K562 (cell line): ENCODE results near the gene MFSD6. TPM values are rescaled to one million over a fixed set of nuclear protein-coding genes. Genes with fewer than 3 reads are reported as not detected.

Experiments used
- ATAC-seq: fragments of 200-7000 bp; cut with Tn5 transposase; 3 replicates; pipeline ENCODE4 v1.9.1; 2020; ENCODE audit warnings: moderate library complexity
- BruUV-seq: library from RNA; stranded (reverse); fragments of 400-500 nt; replicated peaks from 2 replicates; lab custom pipeline; 2021; lab: Mats Ljungman, UMichigan
- CTCF ChIA-PET: fragments of 300-600 bp; formaldehyde crosslinking; extraction: SDS; loops from one replicate; lab custom pipeline; 2021; ENCODE audit warnings: low intra/inter-chr PET ratio; lab: Yijun Ruan, JAX
- POLR2A ChIA-PET: fragments of 300-600, 350-650 bp; sonication (Branson Sonifier 250); formaldehyde crosslinking; extraction: SDS; loops from one replicate; lab custom pipeline; 2021; ENCODE audit warnings: antibody characterized with exemption, inconsistent platforms; lab: Yijun Ruan, JAX
- DNase-seq, 4 experiments: peaks; one replicate each; pipeline versions ENCODE4 v3.0.0 to v3.0.0-alpha.2; 2011 to 2018; ENCODE audit warnings: low spot score in 3 of 4, mixed read lengths in 3 of 4; ENCODE audit errors: extremely low read depth in 1 of 4
- FAIRE-seq: peaks from 2 replicates; lab custom pipeline; 2011; peaks lifted over from hg19 to GRCh38; lab: Jason Lieb, UNC
- H2AFZ ChIP-seq: 2 replicates; pipeline ENCODE4 v1.6.0; 2011; ENCODE audit warnings: low read depth, low read length, control low read depth, inconsistent platforms
- H3K27ac ChIP-seq: fragments of 200-600 bp; 3 replicates; pipeline ENCODE4 v1.8.0; 2011; ENCODE audit warnings: low read depth, mild to moderate bottlenecking, control low read depth, inconsistent platforms, low read length, moderate library complexity, mixed read lengths; ENCODE audit errors: extremely low read depth
- H3K27me3 ChIP-seq, 2 experiments: fragments of 300-600 bp in 1 of 2; 2 replicates in 1 of 2; 3 replicates in 1 of 2; pipeline versions ENCODE4 v1.6.0 to v1.8.0; 2011; ENCODE audit warnings: inconsistent platforms in 2 of 2, low read length in 2 of 2, mild to moderate bottlenecking in 1 of 2, mixed read lengths in 1 of 2, moderate library complexity in 1 of 2; ENCODE audit not compliant: control insufficient read depth in 2 of 2, insufficient read depth in 2 of 2
- H3K36me3 ChIP-seq: fragments of 300-600 bp; 3 replicates; pipeline ENCODE4 v1.8.0; 2011; ENCODE audit warnings: mild to moderate bottlenecking, low read length, inconsistent platforms; ENCODE audit not compliant: control insufficient read depth, insufficient read depth
- H3K4me1 ChIP-seq, 2 experiments: fragments of 200-600 bp in 1 of 2; replicated peaks in 1 of 2; 2 replicates in 1 of 2; 3 replicates in 1 of 2; pipeline versions ENCODE4 v1.5.1 to v1.8.0; 2011; ENCODE audit warnings: inconsistent platforms in 2 of 2, low read length in 2 of 2, mild to moderate bottlenecking in 1 of 2, mixed read lengths in 1 of 2, moderate library complexity in 1 of 2; ENCODE audit not compliant: control insufficient read depth in 2 of 2, insufficient read depth in 2 of 2
- H3K4me2 ChIP-seq: 2 replicates; pipeline ENCODE4 v1.6.1; 2011; ENCODE audit warnings: low read length, control low read depth, inconsistent platforms, mixed read lengths; ENCODE audit not compliant: insufficient read depth
- H3K4me3 ChIP-seq: fragments of 200-600 bp; sonication (generic), shearing (Covaris generic); 2 replicates; pipeline ENCODE4 v1.5.1; 2016; ENCODE audit warnings: control low read depth, inconsistent platforms
- H3K79me2 ChIP-seq: fragments of 200-600 bp; 3 replicates; pipeline ENCODE4 v1.8.0; 2011; ENCODE audit warnings: low read length, inconsistent platforms; ENCODE audit not compliant: control insufficient read depth, insufficient read depth
- H3K9ac ChIP-seq, 2 experiments: 2 replicates each; pipeline versions ENCODE4 v1.6.0 to v1.6.1; 2011; ENCODE audit warnings: low read depth in 2 of 2, low read length in 2 of 2, control low read depth in 1 of 2, inconsistent platforms in 1 of 2, mild to moderate bottlenecking in 1 of 2, mixed read lengths in 1 of 2; ENCODE audit not compliant: insufficient read depth in 1 of 2
- H3K9me1 ChIP-seq: one replicate; pipeline ENCODE4 v1.6.0; 2011; ENCODE audit warnings: inconsistent platforms, mild to moderate bottlenecking, low read length, moderate library complexity; ENCODE audit not compliant: control insufficient read depth, insufficient read depth
- H3K9me3 ChIP-seq: replicated peaks from 2 replicates; pipeline ENCODE4 v1.5.1; 2011; ENCODE audit warnings: low read depth, low read length, inconsistent platforms; ENCODE audit not compliant: control insufficient read depth, insufficient read depth
- H4K20me1 ChIP-seq: replicated peaks from 2 replicates; pipeline ENCODE4 v1.6.1; 2011; ENCODE audit warnings: low read length, inconsistent platforms, mixed read lengths; ENCODE audit not compliant: control insufficient read depth, insufficient read depth
- BDP1 ChIP-seq: IDR thresholded peaks from 3 replicates; pipeline ENCODE4 v1.6.1; 2011; ENCODE audit not compliant: insufficient read length, insufficient read depth
- DPF2 ChIP-seq: fragments of 450-650 bp; IDR thresholded peaks from 2 replicates; pipeline ENCODE4 v1.6.1; 2016
- HMG20B ChIP-seq: fragments of 250-450 bp; sonication (Bioruptor Pico); IDR thresholded peaks from 2 replicates; pipeline ENCODE4 v1.5.0; 2021; ENCODE audit warnings: mild to moderate bottlenecking
- MEIS2 ChIP-seq: fragments of 450-650 bp; IDR thresholded peaks from 2 replicates; pipeline ENCODE4 v1.6.1; 2014; ENCODE audit warnings: mild to moderate bottlenecking; ENCODE audit not compliant: partially characterized antibody
- MTA2 ChIP-seq: fragments of 450-650 bp; IDR thresholded peaks from 2 replicates; pipeline ENCODE4 v1.6.1; 2016; ENCODE audit warnings: low read depth
- PRPF4 ChIP-seq: fragments of 200-400 bp; formaldehyde crosslinking; IDR thresholded peaks from one replicate; pipeline ENCODE4 v1.6.1; 2017; ENCODE audit warnings: low read length, low read depth, mild to moderate bottlenecking; ENCODE audit not compliant: insufficient read depth, poor library complexity, severe bottlenecking
- WGBS: fragments of 100-300 bp; shearing (Covaris generic); methylation state at CpG from one replicate; pipeline ENCODE4 v1.1.6; 2016; ENCODE audit warnings: low coverage, mixed read lengths; ENCODE audit not compliant: insufficient coverage; ENCODE audit errors: missing lambda C conversion rate; 5-methylcytosine and 5-hydroxymethylcytosine counted together
- in situ Hi-C: fragments of 300-500 bp; cut with MboI; formaldehyde crosslinking; loops from 4 replicates; pipeline ENCODE4 v1.15.0; 2018; ENCODE audit warnings: inconsistent platforms, mixed read lengths
- intact Hi-C: fragments of 100-400 bp; cut with micrococcal nuclease; formaldehyde crosslinking; loops from 2 replicates; pipeline ENCODE4 v1.14.2; 2022
- polyA plus RNA-seq, 8 experiments: library from polyadenylated mRNA; depleted of rRNA in 4 of 8; stranded (reverse) in 5 of 8; unstranded in 3 of 8; fragments of >200 nt; fragmentation: Nextera tagmentation in 2 of 8; fragmentation: Illumina TruSeq in 1 of 8; extraction: Ambion mirVana in 2 of 8; extraction: Trizol in 1 of 8; gene quantifications; 2 replicates each; pipeline versions ENCODE4 v1.2.1 to v1.2.3, GENCODE V29; 2011 to 2014; ENCODE audit warnings: inconsistent platforms in 1 of 8, missing spikeins in 1 of 8
- total RNA-seq, 7 experiments: library from RNA; depleted of rRNA in 6 of 7; stranded (reverse); fragments of >200 nt in 6 of 7; fragmentation: Illumina TruSeq in 2 of 7; extraction: Trizol in 2 of 7; gene quantifications; 2 replicates each; pipeline versions ENCODE4 v1.2.1 to v1.2.3, GENCODE V29; 2011 to 2021; ENCODE audit warnings: low replicate concordance in 1 of 7
- TF ChIP-seq, protein P1 (sequence below), 3 experiments: fragments of 200-800 bp in 1 of 3; fragments of 250-450 bp in 1 of 3; fragments of 450-650 bp in 1 of 3; sonication (Bioruptor Pico) in 1 of 3; sonication (Bioruptor generic) in 1 of 3; formaldehyde crosslinking in 1 of 3; IDR thresholded peaks; 2 replicates each; pipeline versions ENCODE4 v1.6.1 to v1.8.0; 2016 to 2022; ENCODE audit warnings: mild to moderate bottlenecking in 2 of 3, missing genetic modification characterization in 2 of 3, missing compliant biosample characterization in 1 of 3, moderate library complexity in 1 of 3
- TF ChIP-seq, protein P2 (sequence below), 2 experiments: fragments of 450-650 bp; IDR thresholded peaks; 2 replicates each; pipeline ENCODE4 v1.6.1; 2016

Gene MFSD6
- total and polyA plus RNA-seq, 9 of the 15 experiments (the other 6 are each of a cell fraction or from before 2014, with no cell fraction given), result 1.1 to 7.9 (median 4.4) TPM

DNA sequence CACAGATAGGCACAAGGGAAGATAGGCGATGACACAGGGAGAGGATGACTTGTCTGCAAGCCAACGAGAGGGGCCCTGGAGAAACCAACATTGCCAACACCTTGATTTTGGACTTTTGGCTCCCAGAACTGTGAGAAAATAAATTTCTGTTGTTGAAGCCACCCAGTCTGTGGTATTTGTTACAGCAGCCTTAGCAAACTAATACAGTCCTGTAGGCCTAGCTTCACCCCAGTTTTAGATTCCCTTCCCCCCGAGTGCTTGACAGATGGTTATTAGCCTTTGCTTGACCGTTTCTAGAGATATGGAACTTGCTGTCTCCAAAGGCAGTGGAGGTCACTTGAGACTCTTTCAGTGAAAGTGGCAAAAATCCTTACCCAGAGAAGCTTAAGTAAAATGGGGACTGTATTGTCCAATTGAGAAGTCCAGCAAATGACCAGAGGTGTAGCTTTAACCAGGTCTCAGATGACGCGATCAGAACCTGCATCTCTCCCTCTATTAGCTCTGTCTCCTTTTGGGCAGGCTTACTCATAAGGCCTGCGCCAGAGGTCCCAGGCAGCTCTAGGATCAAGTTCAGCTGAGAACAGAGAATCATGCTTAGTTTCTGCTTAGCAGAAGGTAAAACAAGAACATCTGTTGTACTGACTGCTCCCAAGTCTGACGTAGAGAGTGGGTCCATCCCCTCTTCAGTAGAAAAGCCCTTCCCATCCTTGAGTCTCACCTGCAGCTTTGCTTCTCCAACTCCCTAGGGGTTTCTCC lies 50.4 kb downstream of the MFSD6 start (continued):
- no peak for TF ChIP-seq PRPF4

DNA sequence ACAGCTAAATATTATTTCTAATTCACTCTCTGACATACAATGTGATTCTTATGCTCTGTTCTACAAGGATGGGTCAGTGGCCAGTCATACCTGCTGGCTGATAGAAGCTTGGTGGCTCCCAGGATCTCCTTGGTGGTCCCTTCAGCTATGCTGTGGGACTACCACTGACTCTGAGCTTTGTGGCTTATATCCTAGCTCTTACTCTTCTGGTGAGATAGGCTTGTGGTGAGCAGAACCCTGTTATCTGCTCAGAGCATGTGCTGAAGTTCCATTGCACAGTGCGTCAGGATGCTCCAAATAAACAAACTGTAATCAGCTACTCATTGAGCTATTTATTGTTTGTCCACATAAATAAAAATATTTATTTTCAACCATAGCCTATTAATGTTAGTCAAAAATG lies 51.7 kb downstream of the MFSD6 start:
- FAIRE-seq (peak; percentile 95), DNase-seq (peak; percentile 31 to 80 (median 60)), ATAC-seq (peak; percentile 88)
- H3K27me3 ChIP-seq, result no peaks in the 10 kb centered on the region
- H2AFZ ChIP-seq, result no peak overlapping the region
- H3K9me3 ChIP-seq, result 0 out of 2 replicates have a peak, but pooled peaks cover 4% of the 10 kb centered on the region
- no peaks in the 10 kb centered on the region; the same call in 1 of the 3 replicates for H3K79me2 ChIP-seq
- H3K4me3 ChIP-seq, result no peak overlapping the region
- H4K20me1 ChIP-seq, result no peaks in the 10 kb centered on the region
- in situ Hi-C loops, result no loop called here
- BruUV-seq, result no TSS peak
- 0% methylated on average over 1 of the region's 1 CpG for WGBS
- peak overlapping the region; percentile 60 for H3K4me2 ChIP-seq
- H3K9ac ChIP-seq, result peak overlapping the region in 1 of 2 experiments; percentile 34; a peak in 1 of 4 replicates
- no peaks in the 10 kb centered on the region; the same call in 2 of the 3 replicates for H3K36me3 ChIP-seq
- H3K9me1 ChIP-seq, result no peaks in the 10 kb centered on the region
- intact Hi-C loops, result loop anchor here (10.0 kb wide), 1 partner anchor 55 kb away; the partner anchor contains the start of gene MFSD6
- peaks cover 14 to 59% of the 10 kb centered on the region in 2 experiments for H3K4me1 ChIP-seq
- CTCF ChIA-PET, result no interaction called here
- peak overlapping the region; percentile 72 for H3K27ac ChIP-seq
- POLR2A ChIA-PET, result interaction anchor here (0.8 to 1.9 kb wide), 5 partner anchors 8 to 22 kb away, joined by 3 to 9 read pairs (median 4); no protein-coding TSS in a partner anchor
- TF ChIP-seq BDP1, result no peak
- TF ChIP-seq, protein P1, sequence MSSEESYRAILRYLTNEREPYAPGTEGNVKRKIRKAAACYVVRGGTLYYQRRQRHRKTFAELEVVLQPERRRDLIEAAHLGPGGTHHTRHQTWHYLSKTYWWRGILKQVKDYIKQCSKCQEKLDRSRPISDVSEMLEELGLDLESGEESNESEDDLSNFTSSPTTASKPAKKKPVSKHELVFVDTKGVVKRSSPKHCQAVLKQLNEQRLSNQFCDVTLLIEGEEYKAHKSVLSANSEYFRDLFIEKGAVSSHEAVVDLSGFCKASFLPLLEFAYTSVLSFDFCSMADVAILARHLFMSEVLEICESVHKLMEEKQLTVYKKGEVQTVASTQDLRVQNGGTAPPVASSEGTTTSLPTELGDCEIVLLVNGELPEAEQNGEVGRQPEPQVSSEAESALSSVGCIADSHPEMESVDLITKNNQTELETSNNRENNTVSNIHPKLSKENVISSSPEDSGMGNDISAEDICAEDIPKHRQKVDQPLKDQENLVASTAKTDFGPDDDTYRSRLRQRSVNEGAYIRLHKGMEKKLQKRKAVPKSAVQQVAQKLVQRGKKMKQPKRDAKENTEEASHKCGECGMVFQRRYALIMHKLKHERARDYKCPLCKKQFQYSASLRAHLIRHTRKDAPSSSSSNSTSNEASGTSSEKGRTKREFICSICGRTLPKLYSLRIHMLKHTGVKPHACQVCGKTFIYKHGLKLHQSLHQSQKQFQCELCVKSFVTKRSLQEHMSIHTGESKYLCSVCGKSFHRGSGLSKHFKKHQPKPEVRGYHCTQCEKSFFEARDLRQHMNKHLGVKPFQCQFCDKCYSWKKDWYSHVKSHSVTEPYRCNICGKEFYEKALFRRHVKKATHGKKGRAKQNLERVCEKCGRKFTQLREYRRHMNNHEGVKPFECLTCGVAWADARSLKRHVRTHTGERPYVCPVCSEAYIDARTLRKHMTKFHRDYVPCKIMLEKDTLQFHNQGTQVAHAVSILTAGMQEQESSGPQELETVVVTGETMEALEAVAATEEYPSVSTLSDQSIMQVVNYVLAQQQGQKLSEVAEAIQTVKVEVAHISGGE (CRISPR knock-in tag; IDR thresholded peaks at IDR 0.05), result 0 out of 6 replicates have a peak, but pooled peaks of 1 of the 3 experiments have one; percentile 29
- TF ChIP-seq DPF2, result peak; percentile 87
- TF ChIP-seq MEIS2, result peak; percentile 43
- TF ChIP-seq MTA2, result peak; percentile 80
- TF ChIP-seq, protein P2, sequence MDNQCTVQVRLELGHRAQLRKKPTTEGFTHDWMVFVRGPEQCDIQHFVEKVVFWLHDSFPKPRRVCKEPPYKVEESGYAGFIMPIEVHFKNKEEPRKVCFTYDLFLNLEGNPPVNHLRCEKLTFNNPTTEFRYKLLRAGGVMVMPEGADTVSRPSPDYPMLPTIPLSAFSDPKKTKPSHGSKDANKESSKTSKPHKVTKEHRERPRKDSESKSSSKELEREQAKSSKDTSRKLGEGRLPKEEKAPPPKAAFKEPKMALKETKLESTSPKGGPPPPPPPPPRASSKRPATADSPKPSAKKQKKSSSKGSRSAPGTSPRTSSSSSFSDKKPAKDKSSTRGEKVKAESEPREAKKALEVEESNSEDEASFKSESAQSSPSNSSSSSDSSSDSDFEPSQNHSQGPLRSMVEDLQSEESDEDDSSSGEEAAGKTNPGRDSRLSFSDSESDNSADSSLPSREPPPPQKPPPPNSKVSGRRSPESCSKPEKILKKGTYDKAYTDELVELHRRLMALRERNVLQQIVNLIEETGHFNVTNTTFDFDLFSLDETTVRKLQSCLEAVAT (IDR thresholded peaks at IDR 0.05), result 0 out of 4 replicates have a peak, but pooled peaks of 1 of the 2 experiments have one; percentile 70
- no peak for TF ChIP-seq HMG20B
